CD4-positive, alpha-beta memory T cell (primary cell): ENCODE data around the gene CTU1. TPM values are rescaled to one million over a fixed set of nuclear protein-coding genes. Genes with fewer than 3 reads are reported as not detected.

ENCODE experiments used
- CTCF ChIA-PET: fragments of 350-600 bp; sonication (Branson Sonifier 250); formaldehyde crosslinking; loops from one replicate; lab custom pipeline; 2021; ENCODE audit warnings: inconsistent platforms; ENCODE audit not compliant: partially characterized antibody; lab: Charles Lee
- POLR2A ChIA-PET: fragments of 350-600 bp; sonication (Branson Sonifier 250); formaldehyde crosslinking; loops from one replicate; lab custom pipeline; 2021; ENCODE audit not compliant: partially characterized antibody; lab: Charles Lee
- DNase-seq, 5 donors: peaks; one replicate each; pipeline versions ENCODE4 v3.0.0 to v3.0.0-alpha.2; 2020 to 2022; ENCODE audit warnings: mixed read lengths in 1 of 5
- H3K27ac ChIP-seq: one replicate; pipeline ENCODE4 v1.7.0; 2013; ENCODE audit warnings: low read depth, low read length
- H3K27me3 ChIP-seq: 2 replicates; pipeline ENCODE4 v1.7.0; 2013; ENCODE audit warnings: mild to moderate bottlenecking, low read length, moderate library complexity; ENCODE audit not compliant: insufficient read depth
- H3K36me3 ChIP-seq: 2 replicates; pipeline ENCODE4 v1.7.0; 2013; ENCODE audit warnings: mild to moderate bottlenecking, low read length, moderate library complexity; ENCODE audit not compliant: insufficient read depth
- H3K4me1 ChIP-seq: 2 replicates; pipeline ENCODE4 v1.7.0; 2013; ENCODE audit warnings: mild to moderate bottlenecking, low read length, moderate library complexity; ENCODE audit not compliant: insufficient read depth
- H3K4me3 ChIP-seq, 2 donors: one replicate each; pipeline ENCODE4 v1.7.0; 2013; ENCODE audit warnings: low read length in 2 of 2, mild to moderate bottlenecking in 1 of 2
- H3K9me3 ChIP-seq, 2 donors: one replicate each; pipeline ENCODE4 v1.7.0; 2013; ENCODE audit warnings: low read length in 2 of 2, control low read depth in 1 of 2; ENCODE audit not compliant: control insufficient read depth in 1 of 2
- H3K27ac Mint-ChIP-seq, 7 donors: one replicate each; pipeline ENCODE4 v1.8.0; 2020 to 2021; ENCODE audit warnings: mixed read lengths in 7 of 7, mild to moderate bottlenecking in 6 of 7, inconsistent platforms in 3 of 7, moderate library complexity in 3 of 7
- H3K27me3 Mint-ChIP-seq, 2 donors: one replicate each; pipeline ENCODE4 v1.8.0; 2020 to 2021; ENCODE audit warnings: mixed read lengths in 2 of 2
- H3K36me3 Mint-ChIP-seq, 2 donors: one replicate each; pipeline ENCODE4 v1.8.0; 2020 to 2021; ENCODE audit warnings: mixed read lengths in 2 of 2, inconsistent platforms in 1 of 2, mild to moderate bottlenecking in 1 of 2
- H3K4me1 Mint-ChIP-seq, 4 donors: one replicate each; pipeline ENCODE4 v1.8.0; 2020 to 2021; ENCODE audit warnings: mixed read lengths in 4 of 4, mild to moderate bottlenecking in 1 of 4
- H3K4me3 Mint-ChIP-seq, 8 donors: one replicate each; pipeline ENCODE4 v1.8.0; 2020 to 2021; ENCODE audit warnings: mixed read lengths in 8 of 8, mild to moderate bottlenecking in 7 of 8, moderate library complexity in 6 of 8, inconsistent platforms in 3 of 8
- H3K9me3 Mint-ChIP-seq, 8 donors: one replicate each; pipeline ENCODE4 v1.8.0; 2020 to 2021; ENCODE audit warnings: mixed read lengths in 8 of 8, mild to moderate bottlenecking in 5 of 8, inconsistent platforms in 3 of 8, moderate library complexity in 1 of 8
- intact Hi-C: fragments of 100-400 bp; cut with micrococcal nuclease; formaldehyde crosslinking; loops from one replicate; pipeline ENCODE4 v1.15.1; 2023
- polyA plus RNA-seq, 2 donors: library from polyadenylated mRNA; unstranded; fragments of 300-500 nt; fragmentation: Illumina TruSeq; gene quantifications; one replicate each; pipeline ENCODE4 v1.2.3, GENCODE V29; 2021
- total RNA-seq, 2 experiments: library from RNA; stranded (reverse); gene quantifications; one replicate each; pipeline ENCODE4 v1.2.3, GENCODE V29; 2021

The CTU1 gene
- total and polyA plus RNA-seq, 4 experiments from 2014 or later = 1.4 to 11.4 (median 10.3) TPM

DNA sequence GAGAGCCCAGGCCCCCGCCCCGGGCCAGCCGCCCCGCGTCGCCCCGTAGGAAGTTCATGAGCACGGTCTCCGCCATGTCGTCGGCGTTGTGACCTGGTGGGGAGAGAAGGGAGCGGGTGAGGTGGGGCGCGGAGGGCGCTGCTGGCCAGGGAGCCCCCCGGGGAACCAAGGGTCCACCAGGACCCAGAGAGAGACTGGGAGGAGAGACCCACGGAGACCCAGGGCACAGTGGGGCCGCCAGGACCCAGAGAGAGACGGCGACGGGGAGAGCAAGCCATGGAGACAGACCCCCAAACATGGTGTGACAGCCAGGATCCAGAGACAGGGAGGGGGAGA is 9.2 kb downstream of the CTU1 start:
- CTCF ChIA-PET = no interaction called here
- Histone ChIP-seq H3K9me3 (no peaks in the 10 kb centered on the region), H3K4me3 (no peak overlapping the region), H3K27me3 (no peaks in the 10 kb centered on the region), H3K36me3 (peaks cover 37% of the 10 kb centered on the region), H3K4me1 (peaks cover 10% of the 10 kb centered on the region), H3K27ac (no peak overlapping the region)
- peaks cover 22 to 35% (median 31%) of the 10 kb centered on the region in 4 donors for H3K4me1 Mint-ChIP-seq
- no peak overlapping the region for H3K4me3 Mint-ChIP-seq
- H3K27ac Mint-ChIP-seq = peak overlapping the region in 2 of 7 donors; percentile 24 to 86
- POLR2A ChIA-PET = no interaction called here
- DNase-seq = no peak
- no peaks in the 10 kb centered on the region for H3K9me3 Mint-ChIP-seq
- H3K27me3 Mint-ChIP-seq = no peaks in the 10 kb centered on the region
- intact Hi-C loops = loop anchor here (5.0 to 10.0 kb wide), 2 partner anchors 33 to 174 kb away; no protein-coding TSS in a partner anchor
- peaks cover 31 to 42% of the 10 kb centered on the region in 2 donors for H3K36me3 Mint-ChIP-seq

- ChIA-PET POLR2A (no interaction called here), CTCF (no interaction called here)
- Mint-ChIP-seq H3K4me3 (peak overlapping the region in 1 of 8 donors; percentile 48), H3K27ac (no peak overlapping the region), H3K36me3 (peaks cover 26 to 42% of the 10 kb centered on the region in 2 donors), H3K9me3 (no peaks in the 10 kb centered on the region), H3K27me3 (no peaks in the 10 kb centered on the region), H3K4me1 (peaks cover 22 to 35% (median 31%) of the 10 kb centered on the region in 4 donors)
- intact Hi-C loops = loop anchor here (5.0 to 10.0 kb wide), 2 partner anchors 34 to 174 kb away; no protein-coding TSS in a partner anchor
- Histone ChIP-seq H3K27me3 (no peaks in the 10 kb centered on the region), H3K4me3 (no peak overlapping the region), H3K27ac (no peak overlapping the region), H3K9me3 (no peaks in the 10 kb centered on the region), H3K4me1 (peaks cover 10% of the 10 kb centered on the region), H3K36me3 (peaks cover 33% of the 10 kb centered on the region)
- DNase-seq = peak in 3 of 5 donors; percentile 18 to 48 (median 22)
Observed at GRCh38 chr19:51098365-51099046, 9.7 kb downstream of the CTU1 start.

DNA sequence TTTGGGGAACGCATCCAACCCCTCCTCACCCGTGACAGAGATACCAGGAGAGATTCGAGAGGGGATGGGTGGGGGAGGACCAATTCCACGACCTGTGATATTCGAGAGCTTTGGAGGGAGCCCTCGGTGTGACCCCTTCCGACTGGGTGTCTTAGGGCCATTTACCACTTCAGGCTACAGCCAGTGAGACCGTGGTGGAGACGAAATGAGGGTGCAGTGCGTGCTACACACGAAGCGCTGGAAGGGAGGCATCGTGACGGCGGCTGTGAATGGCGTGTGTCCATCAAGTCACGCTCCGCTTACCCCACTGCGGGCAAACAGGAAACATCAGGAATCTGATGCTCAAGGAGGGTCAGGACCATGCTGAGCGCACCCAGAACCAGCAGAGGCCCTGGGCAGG is 10.4 kb downstream of the CTU1 start:
- POLR2A ChIA-PET = no interaction called here
- intact Hi-C loops = loop anchor here (2.0 to 10.0 kb wide), 3 partner anchors 35 to 173 kb away; no protein-coding TSS in a partner anchor
- H3K4me3 Mint-ChIP-seq = peak overlapping the region in 1 of 8 donors; percentile 36

GRCh38 chr19:51097166-51097738 is 11.0 kb downstream of the CTU1 start:
- H3K4me3 ChIP-seq = no peak overlapping the region

More for the DNA sequence above, 10.4 kb downstream of the CTU1 start:
- H3K27me3 Mint-ChIP-seq = no peaks in the 10 kb centered on the region
- H3K4me1 ChIP-seq = peaks cover 10% of the 10 kb centered on the region
- peaks cover 22 to 35% (median 29%) of the 10 kb centered on the region in 4 donors for H3K4me1 Mint-ChIP-seq
- H3K4me3 ChIP-seq = no peak overlapping the region
- H3K9me3 ChIP-seq = no peaks in the 10 kb centered on the region
- no peak overlapping the region for H3K27ac Mint-ChIP-seq
- no peak overlapping the region for H3K27ac ChIP-seq
- H3K9me3 Mint-ChIP-seq = no peaks in the 10 kb centered on the region
- no peak for DNase-seq
- no peaks in the 10 kb centered on the region for H3K27me3 ChIP-seq
- peaks cover 19 to 36% of the 10 kb centered on the region in 2 donors for H3K36me3 Mint-ChIP-seq
- H3K36me3 ChIP-seq = peaks cover 26% of the 10 kb centered on the region
- CTCF ChIA-PET = interaction anchor here (1.1 kb wide), 1 partner anchor 24 kb away, joined by 3 read pairs; no protein-coding TSS in a partner anchor

DNA sequence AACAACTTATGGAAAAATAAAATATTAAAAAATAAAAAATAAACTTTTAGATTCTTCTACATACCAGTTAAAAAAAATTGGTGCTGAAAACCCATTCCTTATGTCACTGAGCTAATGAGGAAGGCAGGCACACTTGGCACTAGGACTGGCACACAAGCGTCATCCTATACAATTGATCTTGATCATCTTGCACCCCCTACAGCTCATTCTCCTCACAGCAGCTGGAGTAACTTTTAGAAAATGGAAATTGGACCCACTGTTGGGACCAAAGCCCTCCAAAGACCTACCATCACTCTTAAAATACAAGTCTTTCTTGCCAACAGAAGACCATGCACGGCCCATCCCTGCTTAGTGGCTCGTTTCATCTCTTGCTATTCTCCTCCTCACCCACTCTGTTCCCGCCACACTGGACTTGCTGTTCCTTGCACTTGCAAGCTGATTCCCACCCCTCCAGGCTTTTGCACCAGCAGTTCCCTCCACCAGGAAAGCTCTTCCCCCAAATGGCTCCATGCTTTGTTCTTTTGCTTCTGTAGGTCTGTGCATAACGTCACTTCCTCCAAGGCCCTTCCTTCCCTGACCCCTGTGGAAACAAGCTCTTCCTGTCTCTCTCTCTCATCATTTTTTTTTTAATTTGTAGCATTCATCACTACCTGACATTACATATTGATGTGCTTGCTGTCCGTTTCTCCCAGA is 11.6 kb downstream of the CTU1 start:
- intact Hi-C loops = loop anchor here (2.0 to 10.0 kb wide), 3 partner anchors 36 to 172 kb away; no protein-coding TSS in a partner anchor

More at GRCh38 chr19:51097166-51097738, 11.0 kb downstream of the CTU1 start:
- Histone ChIP-seq H3K27ac (no peak overlapping the region), H3K27me3 (no peaks in the 10 kb centered on the region), H3K9me3 (no peaks in the 10 kb centered on the region), H3K4me1 (peaks cover 10% of the 10 kb centered on the region), H3K36me3 (peaks cover 21% of the 10 kb centered on the region)
- intact Hi-C loops = loop anchor here (2.0 to 10.0 kb wide), 3 partner anchors 35 to 172 kb away; no protein-coding TSS in a partner anchor
- peak overlapping the region in 6 of 7 donors; percentile 35 to 77 (median 47) for H3K27ac Mint-ChIP-seq
- H3K9me3 Mint-ChIP-seq = no peaks in the 10 kb centered on the region
- DNase-seq = peak; percentile 49 to 57 (median 56)
- H3K4me3 Mint-ChIP-seq = peak overlapping the region in 1 of 8 donors; percentile 36
- H3K36me3 Mint-ChIP-seq = peaks cover 14 to 30% of the 10 kb centered on the region in 2 donors
- H3K4me1 Mint-ChIP-seq = peaks cover 19 to 35% (median 26%) of the 10 kb centered on the region in 4 donors
- ChIA-PET POLR2A (no interaction called here), CTCF (interaction anchor here (0.7 to 1.7 kb wide), 11 partner anchors 8 to 77 kb away, joined by 3 to 8 read pairs (median 5); no protein-coding TSS in a partner anchor)
- no peaks in the 10 kb centered on the region for H3K27me3 Mint-ChIP-seq

GRCh38 chr19:51094696-51095279 is 13.4 kb downstream of the CTU1 start:
- peaks cover 11 to 16% of the 10 kb centered on the region in 2 donors for H3K36me3 Mint-ChIP-seq
- peaks cover 10% of the 10 kb centered on the region for H3K4me1 ChIP-seq
- H3K27ac Mint-ChIP-seq = no peak overlapping the region
- CTCF ChIA-PET = interaction anchor here (0.6 to 1.6 kb wide), 7 partner anchors 8 to 1161 kb away, joined by 3 to 4 read pairs (median 4); partner anchors contain the start of gene CTU1
- H3K4me3 Mint-ChIP-seq = no peak overlapping the region
- no peak overlapping the region for H3K27ac ChIP-seq
- no peaks in the 10 kb centered on the region for H3K27me3 ChIP-seq
- no peak overlapping the region for H3K4me3 ChIP-seq
- POLR2A ChIA-PET = no interaction called here
- H3K4me1 Mint-ChIP-seq = peaks cover 14 to 26% (median 19%) of the 10 kb centered on the region in 4 donors
- peaks cover 1% of the 10 kb centered on the region for H3K36me3 ChIP-seq
- peak in 1 of 5 donors; percentile 17 for DNase-seq
- no peaks in the 10 kb centered on the region for H3K27me3 Mint-ChIP-seq
- H3K9me3 ChIP-seq = no peaks in the 10 kb centered on the region
- intact Hi-C loops = loop anchor here (5.0 to 10.0 kb wide), 2 partner anchors 38 to 170 kb away; no protein-coding TSS in a partner anchor
- H3K9me3 Mint-ChIP-seq = no peaks in the 10 kb centered on the region

More for the DNA sequence above, 11.6 kb downstream of the CTU1 start:
- no peaks in the 10 kb centered on the region for H3K27me3 ChIP-seq
- peaks cover 14 to 26% of the 10 kb centered on the region in 2 donors for H3K36me3 Mint-ChIP-seq
- H3K27ac Mint-ChIP-seq = peak overlapping the region in 6 of 7 donors; percentile 35 to 77 (median 47)
- H3K27ac ChIP-seq = no peak overlapping the region
- no peak overlapping the region for H3K4me3 ChIP-seq
- no peaks in the 10 kb centered on the region for H3K9me3 Mint-ChIP-seq
- ChIA-PET POLR2A (no interaction called here), CTCF (interaction anchor here (0.7 to 1.7 kb wide), 11 partner anchors 8 to 78 kb away, joined by 3 to 8 read pairs (median 5); no protein-coding TSS in a partner anchor)
- peaks cover 19 to 34% (median 25%) of the 10 kb centered on the region in 4 donors for H3K4me1 Mint-ChIP-seq
- peaks cover 15% of the 10 kb centered on the region for H3K36me3 ChIP-seq
- no peaks in the 10 kb centered on the region for H3K27me3 Mint-ChIP-seq
- no peak for DNase-seq
- peak overlapping the region in 1 of 8 donors; percentile 3 for H3K4me3 Mint-ChIP-seq
- H3K4me1 ChIP-seq = peaks cover 10% of the 10 kb centered on the region
- H3K9me3 ChIP-seq = no peaks in the 10 kb centered on the region
